Right atrium auricular region (tissue), 2 donors: ENCODE measurements around the gene ANKAR. TPM values are rescaled to one million over a fixed set of nuclear protein-coding genes. Genes with fewer than 3 reads are reported as not detected.
"Not testable (repeated sequence)": the region's sequence is repeated elsewhere in the genome, so short reads cannot be mapped to it uniquely, and the experiment has no call there.

Experiments
- DNase-seq: peaks from one replicate; pipeline ENCODE4 v3.0.0-alpha.2; 2019; ENCODE audit warnings: low spot score
- H3K27ac ChIP-seq, 2 donors: fragments of 200-600 bp; sonication (generic); 1 replicate in 1 of 2; 2 replicates in 1 of 2; pipeline ENCODE4 v1.5.1; 2016 to 2019
- H3K27me3 ChIP-seq, 2 donors: fragments of 200-600 bp; sonication (generic); one replicate each; pipeline versions ENCODE4 v1.5.1 to v1.6.0; 2017 to 2019
- H3K36me3 ChIP-seq: fragments of 200-600 bp; sonication (generic); one replicate; pipeline ENCODE4 v1.5.1; 2016
- H3K4me1 ChIP-seq, 2 donors: fragments of 200-600 bp; sonication (generic); one replicate each; pipeline versions ENCODE4 v1.5.1 to v1.6.0; 2017 to 2019
- H3K4me3 ChIP-seq, 2 donors: fragments of 200-600 bp; sonication (generic); 1 replicate in 1 of 2; 2 replicates in 1 of 2; pipeline ENCODE4 v1.5.1; 2017 to 2019; ENCODE audit warnings: mild to moderate bottlenecking in 1 of 2, moderate library complexity in 1 of 2
- H3K9me3 ChIP-seq, 2 donors: fragments of 200-600 bp; sonication (generic); one replicate each; pipeline ENCODE4 v1.5.1; 2019
- CTCF ChIP-seq, 2 donors: fragments of 200-600 bp; sonication (generic); IDR thresholded peaks; one replicate each; pipeline ENCODE4 v1.5.1; 2019; ENCODE audit warnings: antibody characterized with exemption in 2 of 2
- total RNA-seq, 2 donors: library from RNA; depleted of rRNA; stranded (reverse); fragments of >200 nt; gene quantifications; one replicate each; pipeline ENCODE4 v1.1.0, GENCODE V29; 2016

ANKAR gene
- total RNA-seq, 2 donors from 2014 or later, result 4.9 to 5.1 TPM

- Histone ChIP-seq H3K36me3 (no peaks in the 10 kb centered on the region), H3K27ac (no peak overlapping the region), H3K4me3 (no peak overlapping the region), H3K27me3 (no peaks in the 10 kb centered on the region), H3K4me1 (no peaks in the 10 kb centered on the region), H3K9me3 (no peaks in the 10 kb centered on the region)
- TF ChIP-seq CTCF (IDR thresholded peaks at IDR 0.05), result no peak
- no peak for DNase-seq
Observed at GRCh38 chr2:189639007-189639609, 35.4 kb upstream of the ANKAR start.

DNA sequence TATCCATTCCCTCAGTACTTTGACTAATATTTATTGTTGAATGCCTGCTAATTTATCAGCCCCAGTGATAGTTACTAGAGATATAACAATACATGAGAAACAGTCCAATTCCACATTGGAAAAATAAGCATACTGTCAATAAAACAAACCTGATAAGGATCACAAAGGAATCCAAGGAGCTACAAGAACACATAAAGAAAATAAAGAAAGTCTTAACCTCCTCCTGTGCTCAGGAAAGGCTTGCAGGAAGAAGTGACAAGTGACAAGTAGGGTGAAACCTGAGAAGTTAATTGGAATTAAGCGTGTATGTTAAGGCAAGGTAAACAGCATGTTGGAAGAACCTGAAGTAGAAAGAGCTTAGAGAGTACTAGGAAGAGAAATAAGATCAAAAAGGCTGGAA, 33.5 kb upstream of the ANKAR start:
- no peaks in the 10 kb centered on the region for H3K27me3 ChIP-seq
- no peak overlapping the region for H3K27ac ChIP-seq
- TF ChIP-seq CTCF (IDR thresholded peaks at IDR 0.05), result no peak
- H3K9me3 ChIP-seq, result no peaks in the 10 kb centered on the region
- no peaks in the 10 kb centered on the region for H3K36me3 ChIP-seq
- no peaks in the 10 kb centered on the region for H3K4me1 ChIP-seq
- no peak overlapping the region for H3K4me3 ChIP-seq
- no peak for DNase-seq

GRCh38 chr2:189641590-189641989, 32.9 kb upstream of the ANKAR start:
- Histone ChIP-seq H3K36me3 (no peaks in the 10 kb centered on the region), H3K4me1 (no peaks in the 10 kb centered on the region), H3K27ac (no peak overlapping the region), H3K4me3 (no peak overlapping the region), H3K9me3 (no peaks in the 10 kb centered on the region), H3K27me3 (no peaks in the 10 kb centered on the region)
- TF ChIP-seq CTCF (IDR thresholded peaks at IDR 0.05), result no peak
- DNase-seq, result no peak

DNA sequence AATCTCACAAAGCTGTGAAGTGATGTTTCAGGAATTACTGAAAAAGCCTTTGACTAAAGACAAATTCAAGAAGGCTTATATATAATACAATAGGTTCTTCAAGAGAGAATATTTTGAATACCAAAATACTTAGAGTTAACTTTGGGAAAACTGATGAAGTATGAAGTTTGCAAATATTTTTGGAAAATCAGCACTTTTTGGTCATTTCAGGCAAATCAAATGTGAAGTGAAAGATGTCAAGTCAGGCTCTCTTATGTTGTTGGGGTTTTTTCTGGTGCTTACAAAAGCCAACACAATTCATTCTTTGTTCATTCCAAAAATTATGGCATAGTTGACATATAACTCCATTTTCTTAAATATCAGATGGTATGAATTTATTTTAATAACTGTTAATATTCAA, 27.9 kb upstream of the ANKAR start:
- Histone ChIP-seq H3K27ac (no peak overlapping the region), H3K4me3 (no peak overlapping the region), H3K4me1 (no peaks in the 10 kb centered on the region), H3K36me3 (no peaks in the 10 kb centered on the region), H3K9me3 (no peaks in the 10 kb centered on the region), H3K27me3 (no peaks in the 10 kb centered on the region)
- no peak for DNase-seq
- no peak for TF ChIP-seq CTCF (IDR thresholded peaks at IDR 0.05)

- TF ChIP-seq CTCF (IDR thresholded peaks at IDR 0.05), result no peak
Observed at GRCh38 chr2:189648846-189649509, 25.5 kb upstream of the ANKAR start.

GRCh38 chr2:189651284-189651683, 23.2 kb upstream of the ANKAR start:
- no peak for TF ChIP-seq CTCF (IDR thresholded peaks at IDR 0.05)
- DNase-seq, result no peak
- no peak overlapping the region for H3K27ac ChIP-seq
- no peaks in the 10 kb centered on the region for H3K4me1 ChIP-seq
- no peaks in the 10 kb centered on the region for H3K27me3 ChIP-seq
- H3K4me3 ChIP-seq, result no peak overlapping the region
- no peaks in the 10 kb centered on the region for H3K9me3 ChIP-seq
- no peaks in the 10 kb centered on the region for H3K36me3 ChIP-seq

More at GRCh38 chr2:189648846-189649509, 25.5 kb upstream of the ANKAR start:
- H3K27ac ChIP-seq, result no peak overlapping the region
- no peak for DNase-seq
- no peaks in the 10 kb centered on the region for H3K27me3 ChIP-seq
- no peaks in the 10 kb centered on the region for H3K4me1 ChIP-seq
- no peaks in the 10 kb centered on the region for H3K36me3 ChIP-seq
- no peaks in the 10 kb centered on the region for H3K9me3 ChIP-seq
- H3K4me3 ChIP-seq, result no peak overlapping the region

DNA sequence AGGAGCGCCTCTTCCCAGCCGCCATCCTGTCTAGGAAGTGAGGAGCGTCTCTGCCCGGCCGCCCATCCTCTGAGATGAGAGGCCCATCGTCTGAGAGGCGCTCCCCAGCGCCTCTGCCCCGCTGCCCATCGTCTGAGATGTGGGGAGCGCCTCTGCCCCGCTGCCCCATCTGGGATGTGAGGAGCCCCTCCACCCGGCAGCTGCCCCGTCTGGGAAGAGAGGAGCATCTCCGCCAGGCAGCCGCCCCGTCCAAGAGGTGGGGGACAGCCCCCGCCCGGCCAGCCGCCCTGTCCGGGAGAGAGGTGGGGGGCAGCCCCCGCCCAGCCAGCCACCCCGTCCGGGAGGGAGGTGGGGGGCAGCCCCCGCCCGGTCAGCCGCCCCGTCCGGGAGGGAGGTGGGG, 21.0 kb upstream of the ANKAR start:
- H3K27me3 ChIP-seq, H3K36me3 ChIP-seq, DNase-seq, H3K9me3 ChIP-seq, H3K4me3 ChIP-seq, H3K4me1 ChIP-seq, H3K27ac ChIP-seq: not testable (repeated sequence)
